Effector memory CD8-positive, alpha-beta T cell (primary cell): ENCODE measurements around the gene INPP5A.
"Not testable (repeated sequence)": the region's sequence is repeated elsewhere in the genome, so short reads cannot be mapped to it uniquely, and the experiment has no call there.

ENCODE experiments used
- ATAC-seq: fragments of 150-1000 bp; cut with Tn5 transposase; replicated peaks from 2 replicates; pipeline ENCODE4 v1.10.0; 2021; ENCODE audit warnings: mild to moderate bottlenecking, moderate library complexity
- DNase-seq, 3 experiments: peaks; one replicate each; pipeline ENCODE4 v3.0.0; 2021
- H3K27ac Mint-ChIP-seq, 2 donors: one replicate each; pipeline ENCODE4 v1.8.0; 2022; ENCODE audit warnings: mild to moderate bottlenecking in 2 of 2, mixed read lengths in 2 of 2, moderate library complexity in 2 of 2
- H3K27me3 Mint-ChIP-seq, 2 donors: one replicate each; pipeline ENCODE4 v1.8.0; 2022; ENCODE audit warnings: mixed read lengths in 2 of 2
- H3K36me3 Mint-ChIP-seq: one replicate; pipeline ENCODE4 v1.8.0; 2022; ENCODE audit warnings: mild to moderate bottlenecking, moderate library complexity, mixed read lengths; ENCODE audit not compliant: insufficient read depth
- H3K4me1 Mint-ChIP-seq, 2 donors: one replicate each; pipeline ENCODE4 v1.8.0; 2022; ENCODE audit warnings: low read depth in 2 of 2, mixed read lengths in 2 of 2
- H3K4me3 Mint-ChIP-seq, 2 donors: one replicate each; pipeline ENCODE4 v1.8.0; 2022; ENCODE audit warnings: mild to moderate bottlenecking in 2 of 2, mixed read lengths in 2 of 2, moderate library complexity in 2 of 2
- H3K9me3 Mint-ChIP-seq, 2 donors: one replicate each; pipeline ENCODE4 v1.8.0; 2022; ENCODE audit warnings: mixed read lengths in 2 of 2

The INPP5A gene

DNA sequence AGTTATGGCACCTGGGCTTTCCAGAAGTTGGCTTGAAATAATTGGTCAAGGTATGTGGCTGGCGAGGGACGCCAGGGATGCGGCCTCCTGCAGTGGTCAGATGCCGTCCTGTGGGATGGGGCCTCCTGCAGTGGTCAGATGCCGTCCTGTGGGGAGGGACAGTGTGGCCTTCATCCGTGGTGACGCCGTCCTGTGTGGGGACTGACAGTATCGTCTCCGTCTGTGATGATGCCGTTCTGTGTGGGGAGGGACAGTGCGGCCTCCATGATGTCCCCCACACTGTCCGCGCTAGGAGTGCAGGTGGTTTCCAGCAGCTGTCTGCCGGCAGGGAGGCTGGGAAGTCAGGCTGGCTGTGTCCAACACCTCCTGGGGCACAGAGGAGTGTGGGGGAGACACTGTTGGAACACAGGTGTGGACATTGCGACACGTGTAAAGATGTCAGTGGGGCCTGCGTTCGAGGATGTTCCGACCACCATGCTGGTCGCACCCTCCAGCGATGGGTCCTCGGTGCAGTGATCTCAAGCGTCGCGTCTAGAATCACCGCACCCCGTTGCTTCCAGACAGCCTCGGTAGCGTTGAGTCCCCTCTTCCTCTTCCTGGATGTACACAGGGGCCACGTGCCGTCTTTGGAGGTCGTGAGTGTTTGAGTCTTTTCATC, 52.6 kb downstream of the INPP5A start:
- Mint-ChIP-seq H3K36me3 (peaks cover 7% of the 10 kb centered on the region), H3K27me3 (no peaks in the 10 kb centered on the region), H3K27ac (peak overlapping the region in 1 of 2 donors; percentile 74), H3K4me1 (peaks cover 31 to 52% of the 10 kb centered on the region in 2 donors), H3K4me3 (no peak overlapping the region), H3K9me3 (no peaks in the 10 kb centered on the region)
- DNase-seq (no peak), ATAC-seq (no peak)

GRCh38 chr10:132590752-132591121, 53.1 kb downstream of the INPP5A start:
- H3K36me3 Mint-ChIP-seq: peaks cover 7% of the 10 kb centered on the region
- no peak for DNase-seq

GRCh38 chr10:132591166-132591971, 53.8 kb downstream of the INPP5A start:
- Mint-ChIP-seq H3K4me3 (no peak overlapping the region), H3K36me3 (peaks cover 7% of the 10 kb centered on the region), H3K27ac (no peak overlapping the region), H3K27me3 (no peaks in the 10 kb centered on the region), H3K4me1 (peaks cover 31 to 50% of the 10 kb centered on the region in 2 donors), H3K9me3 (no peaks in the 10 kb centered on the region)
- ATAC-seq (no peak), DNase-seq (no peak)

More at GRCh38 chr10:132590752-132591121, 53.1 kb downstream of the INPP5A start:
- no peaks in the 10 kb centered on the region for H3K27me3 Mint-ChIP-seq
- H3K4me3 Mint-ChIP-seq: no peak overlapping the region
- H3K4me1 Mint-ChIP-seq: peaks cover 31 to 53% of the 10 kb centered on the region in 2 donors
- ATAC-seq: no peak
- peak overlapping the region in 1 of 2 donors; percentile 74 for H3K27ac Mint-ChIP-seq
- no peaks in the 10 kb centered on the region for H3K9me3 Mint-ChIP-seq

DNA sequence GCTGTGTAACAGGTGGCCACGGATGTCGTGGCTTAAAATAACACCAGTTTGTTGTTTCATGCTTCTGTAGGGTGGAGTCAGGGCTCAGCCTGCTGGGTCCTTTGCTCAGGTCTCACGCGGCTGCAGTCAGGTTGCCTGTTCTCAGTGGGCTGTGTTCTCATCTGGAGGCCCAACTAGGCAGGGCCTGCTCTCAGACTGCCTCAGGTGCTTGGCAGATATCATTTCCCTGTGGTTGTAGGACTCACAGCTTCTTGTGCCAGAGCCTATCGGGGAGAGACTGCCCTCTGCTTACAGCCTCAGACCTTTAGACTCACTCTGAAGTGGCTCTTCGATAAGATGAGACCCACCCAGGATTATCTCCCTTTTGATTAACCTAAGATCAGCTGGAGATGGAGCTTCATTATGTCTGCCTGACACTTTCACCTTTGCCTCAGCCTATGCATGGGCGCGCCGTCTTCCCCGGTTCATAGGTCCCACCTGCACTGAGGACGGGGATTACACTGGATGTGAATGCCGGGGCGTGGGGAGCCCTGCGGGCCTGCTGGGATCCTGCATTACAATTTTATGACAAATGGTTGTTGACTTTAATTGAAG, 55.3 kb downstream of the INPP5A start:
- peak overlapping the region; percentile 11 to 47 for H3K4me3 Mint-ChIP-seq
- peak overlapping the region in 1 of 2 donors; percentile 52 for H3K27ac Mint-ChIP-seq
- no peak for ATAC-seq
- peaks cover 27 to 50% of the 10 kb centered on the region in 2 donors for H3K4me1 Mint-ChIP-seq
- no peaks in the 10 kb centered on the region for H3K27me3 Mint-ChIP-seq
- no peak for DNase-seq
- H3K9me3 Mint-ChIP-seq: no peaks in the 10 kb centered on the region
- peaks cover 7% of the 10 kb centered on the region for H3K36me3 Mint-ChIP-seq

GRCh38 chr10:132593389-132593788, 55.8 kb downstream of the INPP5A start:
- Mint-ChIP-seq H3K27ac (peak overlapping the region in 1 of 2 donors; percentile 52), H3K36me3 (peaks cover 7% of the 10 kb centered on the region), H3K4me1 (peaks cover 30 to 49% of the 10 kb centered on the region in 2 donors), H3K4me3 (peak overlapping the region; percentile 11 to 47), H3K9me3 (no peaks in the 10 kb centered on the region), H3K27me3 (no peaks in the 10 kb centered on the region)
- ATAC-seq: peak; percentile 55
- DNase-seq: no peak

- H3K36me3 Mint-ChIP-seq: peaks cover 7% of the 10 kb centered on the region
- ATAC-seq: peak; percentile 62
Measured at GRCh38 chr10:132593900-132594876, 56.6 kb downstream of the INPP5A start.

GRCh38 chr10:132595021-132595420, 57.4 kb downstream of the INPP5A start:
- Mint-ChIP-seq H3K27me3 (no peaks in the 10 kb centered on the region), H3K27ac (peak overlapping the region in 1 of 2 donors; percentile 64), H3K9me3 (peaks cover 0 to under 1% of the 10 kb centered on the region in 2 donors), H3K36me3 (peaks cover 4% of the 10 kb centered on the region), H3K4me3 (no peak overlapping the region), H3K4me1 (peaks cover 33 to 41% of the 10 kb centered on the region in 2 donors)
- ATAC-seq (no peak), DNase-seq (no peak)

More at GRCh38 chr10:132593900-132594876, 56.6 kb downstream of the INPP5A start:
- no peak for DNase-seq
- no peaks in the 10 kb centered on the region for H3K27me3 Mint-ChIP-seq
- H3K4me3 Mint-ChIP-seq: peak overlapping the region in 1 of 2 donors; percentile 47
- H3K4me1 Mint-ChIP-seq: peaks cover 33 to 45% of the 10 kb centered on the region in 2 donors
- H3K27ac Mint-ChIP-seq: peak overlapping the region in 1 of 2 donors; percentile 64
- H3K9me3 Mint-ChIP-seq: no peaks in the 10 kb centered on the region

DNA sequence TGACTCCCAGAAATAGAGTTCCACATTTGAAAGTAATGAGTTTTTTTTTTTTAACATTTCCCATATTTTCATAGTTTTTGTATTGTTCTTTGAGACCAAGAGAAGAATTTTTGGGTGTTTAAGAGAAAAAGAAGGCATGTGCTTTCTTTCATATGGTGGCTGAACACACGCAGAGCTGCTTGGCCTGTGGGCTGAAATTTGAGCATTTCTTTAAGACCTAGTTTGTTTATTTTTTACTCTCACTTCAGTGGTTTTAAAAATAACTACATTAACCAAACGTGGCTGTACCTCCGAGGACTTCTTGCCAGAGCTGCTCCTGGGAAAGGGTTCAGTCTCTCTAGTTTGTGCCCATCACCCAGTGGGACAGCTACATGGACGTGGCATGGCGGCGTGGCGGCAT, 58.3 kb downstream of the INPP5A start:
- H3K27me3 Mint-ChIP-seq: no peaks in the 10 kb centered on the region
- H3K27ac Mint-ChIP-seq: no peak overlapping the region
- no peak overlapping the region for H3K4me3 Mint-ChIP-seq
- H3K9me3 Mint-ChIP-seq: peaks cover 0 to 9% of the 10 kb centered on the region in 2 donors
- H3K36me3 Mint-ChIP-seq: peaks cover 4% of the 10 kb centered on the region
- ATAC-seq (no peak), DNase-seq (no peak)
- H3K4me1 Mint-ChIP-seq: peaks cover 33 to 36% of the 10 kb centered on the region in 2 donors

- Mint-ChIP-seq H3K4me3 (no peak overlapping the region), H3K36me3 (peaks cover 4% of the 10 kb centered on the region), H3K4me1 (peaks cover 30 to 34% of the 10 kb centered on the region in 2 donors), H3K27ac (no peak overlapping the region), H3K9me3 (peaks cover 0 to 15% of the 10 kb centered on the region in 2 donors), H3K27me3 (no peaks in the 10 kb centered on the region)
- DNase-seq (no peak), ATAC-seq (no peak)
Measured at GRCh38 chr10:132596742-132597279, 59.2 kb downstream of the INPP5A start.

GRCh38 chr10:132597654-132598053, 60.1 kb downstream of the INPP5A start:
- no peak for ATAC-seq
- no peak overlapping the region for H3K27ac Mint-ChIP-seq
- H3K4me3 Mint-ChIP-seq: no peak overlapping the region
- H3K9me3 Mint-ChIP-seq: peaks cover 0 to 15% of the 10 kb centered on the region in 2 donors
- peaks cover 31 to 35% of the 10 kb centered on the region in 2 donors for H3K4me1 Mint-ChIP-seq
- H3K36me3 Mint-ChIP-seq: peaks cover 4% of the 10 kb centered on the region
- H3K27me3 Mint-ChIP-seq: no peaks in the 10 kb centered on the region
- no peak for DNase-seq

GRCh38 chr10:132599023-132599618, 61.5 kb downstream of the INPP5A start:
- H3K27ac Mint-ChIP-seq, H3K36me3 Mint-ChIP-seq, DNase-seq, H3K27me3 Mint-ChIP-seq, ATAC-seq, H3K4me3 Mint-ChIP-seq: not testable (repeated sequence)
- peaks cover 24 to 25% of the 10 kb centered on the region in 2 donors for H3K4me1 Mint-ChIP-seq
- H3K9me3 Mint-ChIP-seq: peaks cover 0 to 15% of the 10 kb centered on the region in 2 donors

- Mint-ChIP-seq H3K4me3 (no peak overlapping the region), H3K36me3 (no peaks in the 10 kb centered on the region), H3K4me1 (peaks cover 24 to 25% of the 10 kb centered on the region in 2 donors), H3K27me3 (no peaks in the 10 kb centered on the region), H3K9me3 (peaks cover 0 to 15% of the 10 kb centered on the region in 2 donors), H3K27ac (no peak overlapping the region)
- DNase-seq (no peak), ATAC-seq (no peak)
Measured at GRCh38 chr10:132599732-132600131, 62.1 kb downstream of the INPP5A start.
